Epidermal melanocyte (primary cell): ENCODE measurements around the gene OSBPL9.
"Not testable (repeated sequence)": the region's sequence is repeated elsewhere in the genome, so short reads cannot be mapped to it uniquely, and the experiment has no call there.

Experiments
- DNase-seq: peaks from one replicate; pipeline ENCODE4 v3.0.0; 2011; ENCODE audit warnings: low spot score; ENCODE audit not compliant: insufficient read length

Gene OSBPL9

GRCh38 chr1:51605961-51606723 is 10.8 kb upstream of the OSBPL9 start:
- DNase-seq, result no peak

GRCh38 chr1:51607681-51608095 is 9.2 kb upstream of the OSBPL9 start:
- no peak for DNase-seq

GRCh38 chr1:51610104-51610503 is 6.8 kb upstream of the OSBPL9 start:
- DNase-seq, result not testable (repeated sequence)

GRCh38 chr1:51610637-51611036 is 6.3 kb upstream of the OSBPL9 start:
- DNase-seq, result no peak

- DNase-seq, result no peak
Observed at GRCh38 chr1:51612447-51612961, 4.4 kb upstream of the OSBPL9 start.

- no peak for DNase-seq
Observed at GRCh38 chr1:51615780-51616291, 1.1 kb upstream of the OSBPL9 start.

- no peak for DNase-seq
Observed at GRCh38 chr1:51616490-51616889, 402 bp upstream of the OSBPL9 start.

GRCh38 chr1:51618715-51619114 is 1.8 kb downstream of the OSBPL9 start:
- DNase-seq, result no peak

- no peak for DNase-seq
Observed at GRCh38 chr1:51620470-51620869, 3.6 kb downstream of the OSBPL9 start.

- no peak for DNase-seq
Observed at GRCh38 chr1:51621161-51621560, 4.3 kb downstream of the OSBPL9 start.

GRCh38 chr1:51621841-51622454 is 5.1 kb downstream of the OSBPL9 start:
- DNase-seq, result no peak

GRCh38 chr1:51622455-51622913 is 5.6 kb downstream of the OSBPL9 start:
- DNase-seq, result no peak

GRCh38 chr1:51623025-51623424 is 6.1 kb downstream of the OSBPL9 start:
- DNase-seq, result no peak

GRCh38 chr1:51623450-51623849 is 6.6 kb downstream of the OSBPL9 start:
- no peak for DNase-seq

- peak; percentile 24 for DNase-seq
Observed at GRCh38 chr1:51624855-51625254, 8.0 kb downstream of the OSBPL9 start.

- DNase-seq, result no peak
Observed at GRCh38 chr1:51627672-51628071, 10.8 kb downstream of the OSBPL9 start.

- no peak for DNase-seq
Observed at GRCh38 chr1:51628715-51629590, 12.1 kb downstream of the OSBPL9 start.

- no peak for DNase-seq
Observed at GRCh38 chr1:51629918-51630317, 13.0 kb downstream of the OSBPL9 start.

- no peak for DNase-seq
Observed at GRCh38 chr1:51630393-51630792, 13.5 kb downstream of the OSBPL9 start.

GRCh38 chr1:51630922-51631321 is 14.0 kb downstream of the OSBPL9 start:
- no peak for DNase-seq

- no peak for DNase-seq
Observed at GRCh38 chr1:51631747-51632146, 14.9 kb downstream of the OSBPL9 start.

- no peak for DNase-seq
Observed at GRCh38 chr1:51634618-51635017, 17.7 kb downstream of the OSBPL9 start.
